HepG2 (cell line): ENCODE measurements around the gene CNTN5.

ENCODE experiments used
- ASH2L ChIP-seq: fragments of 300-600, 200-600 bp; sonication (generic); IDR thresholded peaks from 2 replicates; pipeline ENCODE4 v1.7.0; 2017; ENCODE audit warnings: low read depth, mild to moderate bottlenecking, moderate library complexity, mixed read lengths, low read length; ENCODE audit not compliant: insufficient read length
- ELF4 ChIP-seq: sonication (generic); formaldehyde crosslinking; IDR thresholded peaks from 2 replicates; pipeline ENCODE4 v1.5.0; 2020; ENCODE audit warnings: missing genetic modification reagents, mild to moderate bottlenecking, moderate library complexity, borderline replicate concordance
- ESRRA ChIP-seq: sonication (generic); formaldehyde crosslinking; IDR thresholded peaks from 2 replicates; pipeline ENCODE4 v1.5.1; 2020; ENCODE audit warnings: mild to moderate bottlenecking, low read depth, missing genetic modification reagents
- EZH2 ChIP-seq: conservative IDR thresholded peaks from 2 replicates; pipeline ENCODE4 v1.6.1; 2012; ENCODE audit warnings: mild to moderate bottlenecking, low read depth, low read length, moderate library complexity
- POLR2A ChIP-seq, 2 experiments: IDR thresholded peaks; 2 replicates each; pipeline ENCODE4 v1.6.1; 2011; ENCODE audit warnings: low read depth in 2 of 2, low read length in 2 of 2, mild to moderate bottlenecking in 1 of 2, moderate library complexity in 1 of 2; ENCODE audit not compliant: insufficient read depth in 1 of 2
- SMYD3 ChIP-seq: sonication (generic); formaldehyde crosslinking; IDR thresholded peaks from 2 replicates; pipeline ENCODE4 v1.8.1; 2023; ENCODE audit warnings: mild to moderate bottlenecking, missing genetic modification reagents
- SP1 ChIP-seq, 2 experiments: fragments of 450-650 bp in 1 of 2; sonication (generic) in 1 of 2; formaldehyde crosslinking in 1 of 2; IDR thresholded peaks; 2 replicates each; pipeline versions ENCODE4 v1.4.0 to v1.6.1; 2016 to 2020; ENCODE audit warnings: missing genetic modification reagents in 1 of 2
- ZMYM4 ChIP-seq: sonication (generic); formaldehyde crosslinking; IDR thresholded peaks from 2 replicates; pipeline ENCODE4 v1.8.1; 2023; ENCODE audit warnings: mild to moderate bottlenecking, missing genetic modification reagents
- ZNF12 ChIP-seq: sonication (generic); formaldehyde crosslinking; IDR thresholded peaks from 2 replicates; pipeline ENCODE4 v1.5.0; 2020; ENCODE audit warnings: missing genetic modification reagents
- ZNF639 ChIP-seq: conservative IDR thresholded peaks from 2 replicates; pipeline ENCODE4 v1.6.1; 2018; ENCODE audit warnings: missing genetic modification reagents
- ZNF644 ChIP-seq: IDR thresholded peaks from 2 replicates; pipeline ENCODE4 v1.6.1; 2016; ENCODE audit warnings: low read depth
- ZNF773 ChIP-seq: sonication (generic); formaldehyde crosslinking; IDR thresholded peaks from 2 replicates; pipeline ENCODE4 v1.4.0; 2020; ENCODE audit warnings: missing genetic modification reagents, borderline replicate concordance
- TF ChIP-seq, protein P1 (sequence below): sonication (generic); formaldehyde crosslinking; IDR thresholded peaks from 2 replicates; pipeline ENCODE4 v1.5.0; 2020; ENCODE audit warnings: mild to moderate bottlenecking, missing genetic modification reagents, moderate library complexity
- TF ChIP-seq, protein P2 (sequence below): IDR thresholded peaks from 2 replicates; pipeline ENCODE4 v1.6.1; 2016

DNA sequence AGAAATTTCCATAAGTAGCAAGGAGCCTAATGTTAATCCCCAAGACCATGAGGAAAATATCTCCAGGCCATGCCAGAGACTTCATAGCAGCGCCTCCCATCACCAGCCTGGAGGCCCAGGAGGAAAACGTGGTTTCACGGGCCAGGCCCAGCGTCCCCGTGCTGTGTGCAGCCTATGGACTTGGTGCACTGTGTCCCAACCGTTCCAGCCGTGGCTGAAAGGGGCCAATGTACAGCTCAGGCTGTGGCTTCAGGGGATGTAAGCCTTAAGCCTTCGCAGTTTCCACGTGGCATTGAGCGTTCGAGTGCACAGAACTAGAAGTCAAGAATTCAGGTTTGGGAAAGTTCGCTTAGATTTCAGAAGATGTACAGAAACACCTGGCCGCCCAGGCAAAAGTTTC lies 510.7 kb downstream of the CNTN5 start:
- TF ChIP-seq ZNF12 (CRISPR knock-in tag) (no peak), SP1 (IDR thresholded peaks at IDR 0.05) (no peak), SP1 (CRISPR knock-in tag; IDR thresholded peaks at IDR 0.05) (no peak), ELF4 (CRISPR knock-in tag) (no peak), POLR2A (IDR thresholded peaks at IDR 0.05; ENCODE audit: insufficient read depth in 1 of 2, low read depth in 2 of 2, low read length in 2 of 2) (no peak), SMYD3 (no peak), ASH2L (no peak), ZNF639 (no peak), ZNF644 (CRISPR knock-in tag) (no peak), ZMYM4 (CRISPR knock-in tag) (no peak), ESRRA (CRISPR knock-in tag) (no peak), ZNF773 (CRISPR knock-in tag) (no peak), EZH2 (no peak)
- TF ChIP-seq, protein P1, sequence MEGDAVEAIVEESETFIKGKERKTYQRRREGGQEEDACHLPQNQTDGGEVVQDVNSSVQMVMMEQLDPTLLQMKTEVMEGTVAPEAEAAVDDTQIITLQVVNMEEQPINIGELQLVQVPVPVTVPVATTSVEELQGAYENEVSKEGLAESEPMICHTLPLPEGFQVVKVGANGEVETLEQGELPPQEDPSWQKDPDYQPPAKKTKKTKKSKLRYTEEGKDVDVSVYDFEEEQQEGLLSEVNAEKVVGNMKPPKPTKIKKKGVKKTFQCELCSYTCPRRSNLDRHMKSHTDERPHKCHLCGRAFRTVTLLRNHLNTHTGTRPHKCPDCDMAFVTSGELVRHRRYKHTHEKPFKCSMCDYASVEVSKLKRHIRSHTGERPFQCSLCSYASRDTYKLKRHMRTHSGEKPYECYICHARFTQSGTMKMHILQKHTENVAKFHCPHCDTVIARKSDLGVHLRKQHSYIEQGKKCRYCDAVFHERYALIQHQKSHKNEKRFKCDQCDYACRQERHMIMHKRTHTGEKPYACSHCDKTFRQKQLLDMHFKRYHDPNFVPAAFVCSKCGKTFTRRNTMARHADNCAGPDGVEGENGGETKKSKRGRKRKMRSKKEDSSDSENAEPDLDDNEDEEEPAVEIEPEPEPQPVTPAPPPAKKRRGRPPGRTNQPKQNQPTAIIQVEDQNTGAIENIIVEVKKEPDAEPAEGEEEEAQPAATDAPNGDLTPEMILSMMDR = no peak
- TF ChIP-seq, protein P2, sequence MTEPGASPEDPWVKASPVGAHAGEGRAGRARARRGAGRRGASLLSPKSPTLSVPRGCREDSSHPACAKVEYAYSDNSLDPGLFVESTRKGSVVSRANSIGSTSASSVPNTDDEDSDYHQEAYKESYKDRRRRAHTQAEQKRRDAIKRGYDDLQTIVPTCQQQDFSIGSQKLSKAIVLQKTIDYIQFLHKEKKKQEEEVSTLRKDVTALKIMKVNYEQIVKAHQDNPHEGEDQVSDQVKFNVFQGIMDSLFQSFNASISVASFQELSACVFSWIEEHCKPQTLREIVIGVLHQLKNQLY (CRISPR knock-in tag) = no peak
